ENCODE data around the gene GNA12. TPM values are rescaled to one million over a fixed set of nuclear protein-coding genes. Genes with fewer than 3 reads are reported as not detected.

GNA12 gene
- total RNA-seq, 2 experiments from 2014 or later: 23.6 to 23.7 TPM

GRCh38 chr7:2879354-2879753 lies 35.2 kb upstream of the GNA12 start:
- no peak overlapping the region for H3K27ac Mint-ChIP-seq
- no peak for DNase-seq
- no peaks in the 10 kb centered on the region for H3K9me3 Mint-ChIP-seq
- H3K27me3 Mint-ChIP-seq: no peaks in the 10 kb centered on the region
- intact Hi-C loops (cut with micrococcal nuclease): no loop called here
- ChIA-PET POLR2A (no interaction called here), CTCF (no interaction called here)
- H3K4me1 Mint-ChIP-seq (ENCODE audit: low read depth): peaks cover 21% of the 10 kb centered on the region
- no peaks in the 10 kb centered on the region for H3K36me3 Mint-ChIP-seq
- H3K4me3 Mint-ChIP-seq: no peak overlapping the region

GRCh38 chr7:2878306-2878705 lies 34.2 kb upstream of the GNA12 start:
- H3K4me3 Mint-ChIP-seq: no peak overlapping the region

GRCh38 chr7:2876031-2876731 lies 32.1 kb upstream of the GNA12 start:
- Mint-ChIP-seq H3K27ac (no peak overlapping the region), H3K9me3 (no peaks in the 10 kb centered on the region), H3K27me3 (no peaks in the 10 kb centered on the region), H3K4me1 (ENCODE audit: low read depth) (peaks cover 38% of the 10 kb centered on the region), H3K4me3 (no peak overlapping the region), H3K36me3 (no peaks in the 10 kb centered on the region)
- DNase-seq: no peak
- POLR2A ChIA-PET: interaction anchor here (0.5 kb wide), 2 partner anchors 19 to 81 kb away, joined by 3 read pairs; no protein-coding TSS in a partner anchor
- CTCF ChIA-PET: interaction anchor here (1.0 kb wide), 1 partner anchor 11 kb away, joined by 3 read pairs; no protein-coding TSS in a partner anchor
- intact Hi-C loops (cut with micrococcal nuclease): no loop called here

More at GRCh38 chr7:2878306-2878705, 34.2 kb upstream of the GNA12 start:
- no peak for DNase-seq
- Mint-ChIP-seq H3K9me3 (no peaks in the 10 kb centered on the region), H3K4me1 (ENCODE audit: low read depth) (peaks cover 28% of the 10 kb centered on the region), H3K36me3 (no peaks in the 10 kb centered on the region), H3K27me3 (no peaks in the 10 kb centered on the region), H3K27ac (no peak overlapping the region)
- intact Hi-C loops (cut with micrococcal nuclease): no loop called here
- ChIA-PET CTCF (interaction anchor here (1.7 kb wide), 1 partner anchor 14 kb away, joined by 5 read pairs; no protein-coding TSS in a partner anchor), POLR2A (no interaction called here)

GRCh38 chr7:2873686-2874551 lies 29.8 kb upstream of the GNA12 start:
- Mint-ChIP-seq H3K4me3 (no peak overlapping the region), H3K9me3 (no peaks in the 10 kb centered on the region), H3K36me3 (no peaks in the 10 kb centered on the region), H3K4me1 (ENCODE audit: low read depth) (peaks cover 46% of the 10 kb centered on the region), H3K27ac (peak overlapping the region; percentile 70), H3K27me3 (no peaks in the 10 kb centered on the region)
- DNase-seq: peak; percentile 33
- intact Hi-C loops (cut with micrococcal nuclease): loop anchor here (5.0 kb wide), 1 partner anchor 168 kb away; the partner anchor contains the start of gene CARD11
- POLR2A ChIA-PET: no interaction called here
- CTCF ChIA-PET: interaction anchor here (1.7 kb wide), 1 partner anchor 9 kb away, joined by 4 read pairs; no protein-coding TSS in a partner anchor

- H3K4me1 Mint-ChIP-seq (ENCODE audit: low read depth): peaks cover 40% of the 10 kb centered on the region
- intact Hi-C loops (cut with micrococcal nuclease): loop anchor here (5.0 kb wide), 1 partner anchor 169 kb away; the partner anchor contains the start of gene CARD11
- H3K36me3 Mint-ChIP-seq: no peaks in the 10 kb centered on the region
- no peak for DNase-seq
- POLR2A ChIA-PET: no interaction called here
- H3K27me3 Mint-ChIP-seq: no peaks in the 10 kb centered on the region
- CTCF ChIA-PET: interaction anchor here (1.7 kb wide), 1 partner anchor 8 kb away, joined by 4 read pairs; no protein-coding TSS in a partner anchor
- no peaks in the 10 kb centered on the region for H3K9me3 Mint-ChIP-seq
- peak overlapping the region; percentile 24 for H3K27ac Mint-ChIP-seq
- H3K4me3 Mint-ChIP-seq: no peak overlapping the region
These were observed 29.0 kb upstream of the GNA12 start for GRCh38 chr7:2873146-2873545.

- no peaks in the 10 kb centered on the region for H3K27me3 Mint-ChIP-seq
- no peak overlapping the region for H3K27ac Mint-ChIP-seq
- no peak overlapping the region for H3K4me3 Mint-ChIP-seq
- DNase-seq: no peak
- CTCF ChIA-PET: no interaction called here
- no peaks in the 10 kb centered on the region for H3K36me3 Mint-ChIP-seq
- intact Hi-C loops (cut with micrococcal nuclease): loop anchor here (5.0 kb wide), 1 partner anchor 170 kb away; the partner anchor contains the start of gene CARD11
- H3K9me3 Mint-ChIP-seq: no peaks in the 10 kb centered on the region
- peaks cover 39% of the 10 kb centered on the region for H3K4me1 Mint-ChIP-seq (ENCODE audit: low read depth)
- POLR2A ChIA-PET: no interaction called here
These were observed 28.3 kb upstream of the GNA12 start for GRCh38 chr7:2872296-2872874.

DNA sequence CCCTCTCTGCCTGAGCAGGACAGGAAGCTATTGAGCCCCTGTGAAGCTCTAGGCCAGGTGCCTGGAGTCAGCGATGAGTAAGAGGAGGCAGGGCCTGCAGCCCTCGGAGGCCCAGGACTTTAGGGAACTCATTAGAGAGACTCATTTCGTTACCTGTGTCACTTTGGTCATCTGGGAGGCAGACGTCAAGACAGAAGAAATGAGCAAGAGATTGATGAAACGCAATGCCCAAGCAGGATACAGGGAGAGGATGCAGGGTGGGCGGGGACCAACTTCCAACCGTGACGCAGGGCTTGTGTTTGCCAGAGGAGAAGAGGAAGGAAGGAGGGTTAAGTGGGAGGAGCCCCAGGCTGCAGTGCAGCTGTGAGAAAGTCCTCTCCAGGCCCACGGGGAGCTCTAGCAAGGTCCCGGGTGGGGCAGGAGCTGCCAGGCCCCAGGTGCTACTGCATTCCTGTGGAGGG lies 26.4 kb upstream of the GNA12 start:
- peaks cover 39% of the 10 kb centered on the region for H3K4me1 Mint-ChIP-seq (ENCODE audit: low read depth)
- ChIA-PET POLR2A (interaction anchor here (0.5 to 1.0 kb wide), 2 partner anchors 12 to 422 kb away, joined by 3 to 4 read pairs; no protein-coding TSS in a partner anchor), CTCF (interaction anchor here (1.0 kb wide), 1 partner anchor 195 kb away, joined by 3 read pairs; no protein-coding TSS in a partner anchor)
- intact Hi-C loops (cut with micrococcal nuclease): loop anchor here (2.0 to 5.0 kb wide), 2 partner anchors 16 to 172 kb away; partner anchors contain the start of gene CARD11
- peak; percentile 87 for DNase-seq
- peak overlapping the region; percentile 30 for H3K4me3 Mint-ChIP-seq
- H3K9me3 Mint-ChIP-seq: no peaks in the 10 kb centered on the region
- H3K27ac Mint-ChIP-seq: peak overlapping the region; percentile 55
- H3K27me3 Mint-ChIP-seq: no peaks in the 10 kb centered on the region
- no peaks in the 10 kb centered on the region for H3K36me3 Mint-ChIP-seq

DNA sequence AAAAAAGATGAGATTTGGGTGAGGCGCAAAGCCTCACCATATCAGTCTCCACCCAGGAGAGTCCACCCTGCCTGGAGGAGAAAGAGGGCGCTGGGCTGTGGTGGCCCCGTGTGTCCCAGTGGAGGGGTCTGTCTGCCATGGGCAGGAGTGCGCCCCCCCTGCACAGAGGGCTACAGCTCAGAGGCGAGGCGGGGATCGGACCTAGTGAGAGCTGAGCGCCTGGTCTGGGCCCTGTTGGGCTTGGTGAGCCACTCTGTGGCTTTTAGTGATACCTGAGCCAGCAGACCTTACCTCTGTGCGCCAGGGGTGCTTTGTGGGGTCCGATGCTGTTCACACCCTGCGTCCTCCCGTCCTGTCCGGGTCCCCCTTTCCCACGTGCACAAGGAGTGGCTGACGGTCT lies 25.9 kb upstream of the GNA12 start:
- Mint-ChIP-seq H3K4me3 (peak overlapping the region; percentile 30), H3K27me3 (no peaks in the 10 kb centered on the region), H3K27ac (peak overlapping the region; percentile 55), H3K4me1 (ENCODE audit: low read depth) (peaks cover 40% of the 10 kb centered on the region), H3K9me3 (no peaks in the 10 kb centered on the region), H3K36me3 (no peaks in the 10 kb centered on the region)
- CTCF ChIA-PET: interaction anchor here (0.6 to 1.0 kb wide), 2 partner anchors 195 kb away, joined by 3 to 4 read pairs; no protein-coding TSS in a partner anchor
- POLR2A ChIA-PET: interaction anchor here (0.5 kb wide), 1 partner anchor 422 kb away, joined by 4 read pairs; no protein-coding TSS in a partner anchor
- DNase-seq: no peak
- intact Hi-C loops (cut with micrococcal nuclease): loop anchor here (2.0 to 10.0 kb wide), 4 partner anchors 17 to 1027 kb away; partner anchors contain the start of gene CARD11

DNA sequence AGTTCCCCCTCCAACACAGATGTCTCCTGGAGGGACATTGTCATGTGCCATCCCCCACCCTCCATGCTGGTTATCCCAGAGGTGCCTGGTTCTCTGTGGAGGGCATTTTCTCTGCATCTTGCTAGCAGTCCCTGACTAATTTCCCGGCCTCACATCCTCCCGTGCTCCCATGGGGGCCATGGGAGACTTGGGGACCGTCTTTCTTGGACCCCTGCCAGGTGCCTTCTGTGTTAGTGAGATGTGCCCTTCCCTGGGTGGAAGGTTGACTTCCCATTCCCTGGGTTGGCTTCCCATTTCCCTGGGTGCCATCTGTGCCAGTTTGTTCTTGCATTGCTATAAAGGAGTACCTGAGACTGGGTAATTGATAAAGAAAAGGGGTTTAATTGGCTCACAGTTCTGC lies 22.5 kb upstream of the GNA12 start:
- ChIA-PET POLR2A (interaction anchor here (0.6 kb wide), 1 partner anchor 1871 kb away, joined by 3 read pairs; no protein-coding TSS in a partner anchor), CTCF (interaction anchor here (1.4 to 4.9 kb wide), 6 partner anchors 28 to 807 kb away, joined by 3 to 34 read pairs (median 16); no protein-coding TSS in a partner anchor)
- Mint-ChIP-seq H3K27me3 (no peaks in the 10 kb centered on the region), H3K4me1 (ENCODE audit: low read depth) (peaks cover 51% of the 10 kb centered on the region), H3K36me3 (peaks cover 1% of the 10 kb centered on the region), H3K4me3 (no peak overlapping the region), H3K9me3 (no peaks in the 10 kb centered on the region), H3K27ac (no peak overlapping the region)
- intact Hi-C loops (cut with micrococcal nuclease): loop anchor here (5.0 to 10.0 kb wide), 2 partner anchors 798 to 1031 kb away; no protein-coding TSS in a partner anchor
- DNase-seq: no peak

DNA sequence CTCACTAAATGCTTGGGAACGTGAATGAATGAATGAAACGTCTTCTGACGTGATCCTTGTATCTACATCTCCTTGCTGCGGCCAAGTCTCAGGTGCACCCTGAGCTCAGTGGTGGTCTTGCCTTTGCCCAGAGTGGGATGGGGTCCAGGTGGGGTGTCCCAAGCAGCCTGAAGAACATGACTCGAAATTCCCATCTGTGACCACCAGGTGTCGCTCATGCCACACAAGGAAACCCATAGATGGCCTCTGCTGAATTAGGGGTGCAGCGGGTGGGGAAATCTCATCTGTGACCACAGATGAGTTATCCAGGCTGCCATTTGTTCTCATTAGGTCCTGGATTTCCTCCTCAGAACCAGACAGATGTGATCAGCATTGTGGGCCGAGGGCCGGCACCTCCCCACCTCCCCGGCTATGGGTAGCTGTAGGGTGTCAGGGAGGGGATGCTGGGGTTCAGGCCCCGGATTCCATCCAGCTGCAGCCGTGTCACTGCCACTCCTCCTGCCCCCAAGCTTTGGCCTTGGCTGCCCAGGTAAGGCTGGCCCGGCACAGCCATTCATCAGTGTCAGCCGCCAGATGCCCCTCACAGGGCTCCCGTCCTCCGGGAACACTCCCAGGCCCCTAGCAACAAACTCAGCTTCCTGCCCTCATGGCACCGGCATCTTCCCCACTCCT lies 21.0 kb upstream of the GNA12 start:
- H3K27me3 Mint-ChIP-seq: no peaks in the 10 kb centered on the region
- H3K4me1 Mint-ChIP-seq (ENCODE audit: low read depth): peaks cover 37% of the 10 kb centered on the region
- ChIA-PET POLR2A (interaction anchor here (0.9 kb wide), 1 partner anchor 107 kb away, joined by 3 read pairs; no protein-coding TSS in a partner anchor), CTCF (interaction anchor here (0.5 to 4.9 kb wide), 38 partner anchors 9 to 1033 kb away, joined by 3 to 34 read pairs (median 4); partner anchors contain the start of gene TTYH3)
- intact Hi-C loops (cut with micrococcal nuclease): loop anchor here (2.0 to 10.0 kb wide), 7 partner anchors 93 to 1032 kb away; partner anchors contain the start of gene SDK1
- H3K4me3 Mint-ChIP-seq: peak overlapping the region; percentile 39
- H3K9me3 Mint-ChIP-seq: no peaks in the 10 kb centered on the region
- H3K27ac Mint-ChIP-seq: peak overlapping the region; percentile 81
- peak; percentile 83 for DNase-seq
- H3K36me3 Mint-ChIP-seq: peaks cover 1% of the 10 kb centered on the region
